Measurements from ENCODE around the gene CNPPD1.

DNA sequence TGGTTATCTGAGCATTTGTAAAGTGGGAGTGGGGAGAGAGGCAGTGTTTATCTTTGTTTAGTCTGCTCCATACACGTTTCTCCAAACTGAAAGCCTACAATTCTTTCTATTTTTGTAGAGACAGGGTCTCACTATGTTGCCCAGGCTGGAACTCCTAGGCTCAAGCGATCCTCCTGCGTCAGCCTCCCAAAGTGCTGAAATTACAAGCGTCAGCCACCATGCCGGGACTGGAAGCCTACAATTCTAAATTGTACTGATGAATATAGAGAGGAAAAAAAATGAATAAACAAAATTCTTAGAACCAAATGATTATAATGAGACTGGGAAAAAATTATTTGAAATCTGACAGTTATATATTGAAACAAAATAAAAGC lies 28.4 kb upstream of the CNPPD1 start:
- TF ChIP-seq, protein P1, sequence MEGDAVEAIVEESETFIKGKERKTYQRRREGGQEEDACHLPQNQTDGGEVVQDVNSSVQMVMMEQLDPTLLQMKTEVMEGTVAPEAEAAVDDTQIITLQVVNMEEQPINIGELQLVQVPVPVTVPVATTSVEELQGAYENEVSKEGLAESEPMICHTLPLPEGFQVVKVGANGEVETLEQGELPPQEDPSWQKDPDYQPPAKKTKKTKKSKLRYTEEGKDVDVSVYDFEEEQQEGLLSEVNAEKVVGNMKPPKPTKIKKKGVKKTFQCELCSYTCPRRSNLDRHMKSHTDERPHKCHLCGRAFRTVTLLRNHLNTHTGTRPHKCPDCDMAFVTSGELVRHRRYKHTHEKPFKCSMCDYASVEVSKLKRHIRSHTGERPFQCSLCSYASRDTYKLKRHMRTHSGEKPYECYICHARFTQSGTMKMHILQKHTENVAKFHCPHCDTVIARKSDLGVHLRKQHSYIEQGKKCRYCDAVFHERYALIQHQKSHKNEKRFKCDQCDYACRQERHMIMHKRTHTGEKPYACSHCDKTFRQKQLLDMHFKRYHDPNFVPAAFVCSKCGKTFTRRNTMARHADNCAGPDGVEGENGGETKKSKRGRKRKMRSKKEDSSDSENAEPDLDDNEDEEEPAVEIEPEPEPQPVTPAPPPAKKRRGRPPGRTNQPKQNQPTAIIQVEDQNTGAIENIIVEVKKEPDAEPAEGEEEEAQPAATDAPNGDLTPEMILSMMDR (IDR thresholded peaks at IDR 0.05; ENCODE audit: low read depth, low read length), result no peak
- TF ChIP-seq EZH2phosphoT487 (IDR thresholded peaks at IDR 0.05; ENCODE audit: low read depth), result no peak
